Thyroid gland (tissue), 4 donors: ENCODE results near the gene SLC25A22. TPM values are rescaled to one million over a fixed set of nuclear protein-coding genes. Genes with fewer than 3 reads are reported as not detected.

Source experiments
- DNase-seq, 2 donors: peaks; one replicate each; pipeline ENCODE4 v3.0.0-alpha.2; 2019
- H3K27ac ChIP-seq, 3 donors: fragments of 200-600 bp; sonication (generic); 1 replicate in 2 of 3; 2 replicates in 1 of 3; pipeline ENCODE4 v1.5.1; 2016 to 2019; ENCODE audit warnings: mild to moderate bottlenecking in 1 of 3, moderate library complexity in 1 of 3
- H3K27me3 ChIP-seq: fragments of 200-600 bp; sonication (generic); one replicate; pipeline ENCODE4 v1.5.1; 2019
- H3K36me3 ChIP-seq, 2 donors: fragments of 200-600 bp; sonication (generic); one replicate each; pipeline ENCODE4 v1.5.1; 2016 to 2019
- H3K4me1 ChIP-seq, 2 donors: fragments of 200-600 bp; sonication (generic); one replicate each; pipeline ENCODE4 v1.5.1; 2017 to 2019
- H3K4me3 ChIP-seq, 3 donors: fragments of 200-600 bp; sonication (generic); replicated peaks in 1 of 3; 1 replicate in 2 of 3; 2 replicates in 1 of 3; pipeline ENCODE4 v1.5.1; 2016; ENCODE audit warnings: mild to moderate bottlenecking in 1 of 3
- H3K9me3 ChIP-seq: fragments of 200-600 bp; sonication (generic); one replicate; pipeline ENCODE4 v1.5.1; 2017
- CTCF ChIP-seq, 6 experiments: fragments of 200-600 bp in 3 of 6; fragments of 450-650 bp in 3 of 6; sonication (generic) in 3 of 6; IDR thresholded peaks; one replicate each; pipeline ENCODE4 v1.5.1; 2016 to 2019; ENCODE audit warnings: antibody characterized with exemption in 6 of 6, mild to moderate bottlenecking in 2 of 6, inconsistent platforms in 1 of 6, moderate library complexity in 1 of 6
- POLR2A ChIP-seq, 2 donors: fragments of 450-650 bp; IDR thresholded peaks; one replicate each; pipeline ENCODE4 v1.6.1; 2017; ENCODE audit warnings: antibody characterized with exemption in 2 of 2, mild to moderate bottlenecking in 2 of 2, moderate library complexity in 1 of 2
- WGBS, 2 donors: methylation state at CpG; one replicate each; pipeline ENCODE4 v1.1.5; 2017; 5-methylcytosine and 5-hydroxymethylcytosine counted together
- intact Hi-C: fragments of 100-400 bp; cut with DNase I; formaldehyde crosslinking; loops from one replicate; pipeline ENCODE4 v1.15.1; 2023
- total RNA-seq, 4 donors: library from RNA; depleted of rRNA; stranded (reverse); fragments of >200 nt; gene quantifications; one replicate each; pipeline ENCODE4 v1.2.3, GENCODE V29; 2016

SLC25A22 gene
- total RNA-seq, 4 donors from 2014 or later: 5.1 to 13.1 (median 7.8) TPM

GRCh38 chr11:767238-767637, 30.8 kb downstream of the SLC25A22 start:
- Histone ChIP-seq H3K27ac (no peak overlapping the region), H3K9me3 (no peaks in the 10 kb centered on the region), H3K4me1 (no peaks in the 10 kb centered on the region), H3K4me3 (no peak overlapping the region), H3K36me3 (peaks cover 37 to 52% of the 10 kb centered on the region in 2 donors), H3K27me3 (no peaks in the 10 kb centered on the region)
- TF ChIP-seq POLR2A (IDR thresholded peaks at IDR 0.05) (no peak), CTCF (IDR thresholded peaks at IDR 0.05) (no peak)
- intact Hi-C loops: no loop called here
- DNase-seq: no peak
- 96% methylated on average over 8 to 10 of the region's 11 CpGs for WGBS, 2 donors

- TF ChIP-seq CTCF (IDR thresholded peaks at IDR 0.05): no peak
- no peak for TF ChIP-seq POLR2A (IDR thresholded peaks at IDR 0.05)
- Histone ChIP-seq H3K4me1 (no peaks in the 10 kb centered on the region), H3K27me3 (no peaks in the 10 kb centered on the region), H3K9me3 (no peaks in the 10 kb centered on the region), H3K36me3 (peaks cover 37 to 56% of the 10 kb centered on the region in 2 donors), H3K27ac (no peak overlapping the region), H3K4me3 (no peak overlapping the region)
- no peak for DNase-seq
- 96 to 97% methylated on average over 2 of the region's 2 CpGs for WGBS, 2 donors
- intact Hi-C loops: no loop called here
Measured at GRCh38 chr11:766936-767210, 31.2 kb downstream of the SLC25A22 start.

- no peak for DNase-seq
- Histone ChIP-seq H3K27ac (no peak overlapping the region), H3K27me3 (no peaks in the 10 kb centered on the region), H3K4me1 (no peaks in the 10 kb centered on the region), H3K4me3 (no peak overlapping the region), H3K9me3 (no peaks in the 10 kb centered on the region), H3K36me3 (peaks cover 37 to 56% of the 10 kb centered on the region in 2 donors)
- intact Hi-C loops: no loop called here
- TF ChIP-seq POLR2A (IDR thresholded peaks at IDR 0.05) (no peak), CTCF (IDR thresholded peaks at IDR 0.05) (no peak)
- WGBS, 2 donors: 84 to 85% methylated on average over 9 to 10 of the region's 11 CpGs
Measured at GRCh38 chr11:766106-766935, 31.8 kb downstream of the SLC25A22 start.

- intact Hi-C loops: no loop called here
- Histone ChIP-seq H3K27me3 (no peaks in the 10 kb centered on the region), H3K4me1 (no peaks in the 10 kb centered on the region), H3K27ac (no peak overlapping the region), H3K9me3 (no peaks in the 10 kb centered on the region), H3K36me3 (peaks cover 38 to 55% of the 10 kb centered on the region in 2 donors), H3K4me3 (no peak overlapping the region)
- WGBS, 2 donors: 97 to 98% methylated on average over 8 of the region's 8 CpGs
- TF ChIP-seq CTCF (IDR thresholded peaks at IDR 0.05): no peak
- TF ChIP-seq POLR2A (IDR thresholded peaks at IDR 0.05): no peak
- no peak for DNase-seq
Measured at GRCh38 chr11:765802-766091, 32.3 kb downstream of the SLC25A22 start.

GRCh38 chr11:765025-765801, 32.9 kb downstream of the SLC25A22 start:
- intact Hi-C loops: no loop called here
- no peak overlapping the region for H3K4me3 ChIP-seq
- TF ChIP-seq CTCF (IDR thresholded peaks at IDR 0.05): peak; percentile 15 to 70 (median 62)
- no peak for TF ChIP-seq POLR2A (IDR thresholded peaks at IDR 0.05)
- no peaks in the 10 kb centered on the region for H3K9me3 ChIP-seq
- H3K4me1 ChIP-seq: no peaks in the 10 kb centered on the region
- peak; percentile 65 to 68 for DNase-seq
- H3K27me3 ChIP-seq: no peaks in the 10 kb centered on the region
- 76 to 82% methylated on average over 16 to 18 of the region's 19 CpGs for WGBS, 2 donors
- H3K27ac ChIP-seq: no peak overlapping the region
- peaks cover 38 to 61% of the 10 kb centered on the region in 2 donors for H3K36me3 ChIP-seq
